Measurements from ENCODE around the gene ZNF483.
"Not testable (repeated sequence)": the region's sequence is repeated elsewhere in the genome, so short reads cannot be mapped to it uniquely, and the experiment has no call there.

The ZNF483 gene

DNA sequence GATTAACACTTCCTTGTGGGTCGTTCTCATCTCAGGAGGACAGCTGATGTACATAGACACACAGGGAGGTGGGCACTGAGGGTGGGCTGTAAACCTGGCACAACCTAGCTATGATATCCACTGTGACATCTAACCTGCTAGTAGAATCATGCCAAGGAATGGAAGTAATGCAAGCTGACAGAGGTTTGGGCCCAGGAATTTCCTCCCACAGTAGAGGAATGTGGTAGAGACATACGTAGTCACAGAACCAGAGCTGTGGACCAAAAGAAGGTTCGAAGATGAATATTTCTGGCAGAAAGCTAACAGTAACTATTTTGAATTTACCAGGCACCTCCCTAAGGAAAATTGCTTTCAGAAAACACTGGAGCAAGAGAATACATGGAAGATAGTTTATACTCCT lies 90.9 kb downstream of the ZNF483 start:
- no peak for DNase-seq

DNA sequence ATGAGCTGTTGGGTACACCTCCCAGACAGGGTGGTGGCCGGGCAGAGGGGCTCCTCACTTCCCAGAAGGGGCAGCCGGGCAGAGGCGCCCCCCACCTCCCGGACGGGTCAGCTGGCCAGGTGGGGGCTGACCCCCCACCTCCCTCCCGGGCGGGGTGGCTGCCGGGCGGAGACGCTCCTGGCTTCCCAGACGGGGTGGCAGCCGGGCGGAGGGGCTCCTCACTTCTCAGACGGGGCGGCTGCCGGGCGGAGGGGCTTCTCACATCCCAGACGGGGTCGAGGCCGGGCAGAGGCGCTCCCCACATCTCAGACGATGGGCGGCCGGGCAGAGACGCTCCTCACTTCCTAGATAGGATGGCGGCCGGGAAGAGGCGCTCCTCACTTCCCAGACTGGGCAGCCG lies 92.4 kb downstream of the ZNF483 start:
- DNase-seq = not testable (repeated sequence)

DNA sequence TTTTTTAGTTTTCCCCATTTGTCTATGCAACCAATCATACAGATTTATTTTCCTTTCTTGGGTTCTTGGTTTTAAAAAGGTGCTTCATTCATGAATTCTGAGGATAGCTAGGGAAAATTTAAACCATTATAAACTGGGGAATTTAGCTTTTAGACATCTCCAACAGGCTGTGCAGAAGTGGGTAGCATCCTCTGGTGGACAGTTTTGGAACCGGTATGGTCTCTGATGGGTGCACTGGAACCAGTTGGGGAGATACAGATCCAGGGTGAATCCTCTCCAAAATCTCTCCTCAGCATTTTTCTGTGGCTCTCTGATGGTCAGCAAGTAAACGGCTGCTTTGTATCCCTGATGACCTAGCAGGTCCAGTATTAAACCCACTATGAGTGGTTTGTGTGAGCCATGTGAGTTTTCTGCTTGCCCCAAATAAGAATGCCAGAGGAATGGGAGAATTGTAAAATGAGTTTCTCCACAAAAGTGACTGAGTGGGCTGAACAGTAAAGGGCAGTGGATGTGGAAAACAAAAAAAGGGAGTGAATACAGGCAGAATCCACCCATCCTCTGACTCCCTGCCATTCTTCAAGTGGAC lies 97.0 kb downstream of the ZNF483 start:
- no peak for DNase-seq

DNA sequence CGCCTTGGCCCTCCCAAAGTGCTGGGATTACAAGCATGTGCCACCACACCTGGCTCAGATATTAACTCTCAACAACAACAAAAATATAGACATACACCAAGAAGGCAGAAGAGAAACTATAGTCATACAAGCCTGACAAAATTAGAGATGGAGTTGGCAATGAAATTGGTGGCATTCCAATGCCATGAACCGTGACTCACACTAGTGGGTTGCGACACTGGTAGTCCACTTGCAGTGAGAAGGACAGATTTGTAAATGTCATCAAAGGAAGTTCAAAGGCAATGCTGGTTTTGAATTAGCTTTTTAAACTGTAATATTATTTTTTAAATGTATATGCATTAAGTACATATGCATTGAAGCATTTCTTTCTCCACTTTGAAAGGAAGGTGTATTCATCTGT lies 97.6 kb downstream of the ZNF483 start:
- DNase-seq = peak; percentile 27

All from CD4-positive, alpha-beta T cell treated with Interleukin-15 for 1 hour (primary cell).